ENCODE measurements around the gene EIPR1. TPM values are rescaled to one million over a fixed set of nuclear protein-coding genes. Genes with fewer than 3 reads are reported as not detected.

The EIPR1 gene
- total and polyA plus RNA-seq, 2 donors (not counting 3 experiments of a cell fraction or from before 2014, with no cell fraction given): 30.8 to 57.3 TPM

GRCh38 chr2:3257826-3258225 lies 119.8 kb downstream of the EIPR1 start:
- Histone ChIP-seq H3K9ac (replicated peaks; ENCODE audit: extremely low read depth, insufficient read depth, low read length) (no peak overlapping the region), H3K4me1 (ENCODE audit: control insufficient read depth, extremely low read depth, insufficient read depth, low read length) (no peaks in the 10 kb centered on the region), H3K27ac (ENCODE audit: insufficient read depth, low read depth, low read length) (no peak overlapping the region), H2AFZ (ENCODE audit: low read depth, low read length) (no peak overlapping the region), H3K9me1 (replicated peaks; ENCODE audit: control insufficient read depth, extremely low read depth, insufficient read depth, low read length) (no peaks in the 10 kb centered on the region), H3K4me3 (replicated peaks in 1 of 3; ENCODE audit: insufficient read depth in 1 of 3, low read depth in 1 of 3, low read length in 3 of 3) (no peak overlapping the region), H3K79me2 (ENCODE audit: control insufficient read depth, insufficient read depth, low read length) (no peaks in the 10 kb centered on the region), H3K36me3 (ENCODE audit: control insufficient read depth in 2 of 2, extremely low read depth in 1 of 2, insufficient read depth in 2 of 2, low read length in 2 of 2) (no peaks in the 10 kb centered on the region), H3K9me3 (replicated peaks; ENCODE audit: control insufficient read depth, insufficient read depth, low read length) (no peaks in the 10 kb centered on the region), H4K20me1 (replicated peaks; ENCODE audit: control insufficient read depth, extremely low read depth, insufficient read depth, low read length) (no peaks in the 10 kb centered on the region), H3K27me3 (ENCODE audit: control insufficient read depth in 2 of 2, insufficient read depth in 2 of 2, low read length in 2 of 2) (no peaks in the 10 kb centered on the region), H3K4me2 (ENCODE audit: insufficient read depth, low read length) (no peak overlapping the region)
- DNase-seq (ENCODE audit: low read depth, low spot score): no peak
- POLR2A ChIA-PET: no interaction called here
- dilution Hi-C loops (cut with MboI; ENCODE audit: extremely low pct_ligation_motif_present, low sequenced_read_pairs): no loop called here
- TF ChIP-seq MYC (IDR thresholded peaks at IDR 0.05; ENCODE audit: low read depth, low read length) (no peak), POLR2AphosphoS5 (IDR thresholded peaks at IDR 0.05; ENCODE audit: insufficient read depth, low read depth, low read length) (no peak), FOS (IDR thresholded peaks at IDR 0.05; ENCODE audit: borderline replicate concordance, insufficient read depth, low read length) (no peak), POLR2A (IDR thresholded peaks at IDR 0.05; ENCODE audit: low read depth, low read length) (no peak), MAX (IDR thresholded peaks at IDR 0.05; ENCODE audit: insufficient read depth, insufficient read length) (no peak), CTCF (IDR thresholded peaks at IDR 0.05; ENCODE audit: extremely low read depth in 1 of 2, insufficient read depth in 1 of 2, low read depth in 1 of 2, low read length in 2 of 2) (no peak), GATA2 (IDR thresholded peaks at IDR 0.05; ENCODE audit: insufficient read depth, insufficient read length, low read depth, low read length) (no peak), JUN (IDR thresholded peaks at IDR 0.05; ENCODE audit: borderline replicate concordance, insufficient read depth, insufficient read length, low read depth) (no peak), EZH2 (IDR thresholded peaks at IDR 0.05; ENCODE audit: borderline replicate concordance, low read depth, low read length, severe bottlenecking) (no peak)
- FAIRE-seq: no peak
- no TSS peak for BruUV-seq (replicated peaks)
- CTCF ChIA-PET: no interaction called here
- intact Hi-C loops (cut with micrococcal nuclease): no loop called here
